ENCODE measurements around the gene SENP6. TPM values are rescaled to one million over a fixed set of nuclear protein-coding genes. Genes with fewer than 3 reads are reported as not detected.
A peak's percentile ranks its signal among the peaks of the same experiment; 100 is the strongest.
"Not testable (repeated sequence)": the region's sequence is repeated elsewhere in the genome, so short reads cannot be mapped to it uniquely, and the experiment has no call there.

SENP6 gene, protein sequence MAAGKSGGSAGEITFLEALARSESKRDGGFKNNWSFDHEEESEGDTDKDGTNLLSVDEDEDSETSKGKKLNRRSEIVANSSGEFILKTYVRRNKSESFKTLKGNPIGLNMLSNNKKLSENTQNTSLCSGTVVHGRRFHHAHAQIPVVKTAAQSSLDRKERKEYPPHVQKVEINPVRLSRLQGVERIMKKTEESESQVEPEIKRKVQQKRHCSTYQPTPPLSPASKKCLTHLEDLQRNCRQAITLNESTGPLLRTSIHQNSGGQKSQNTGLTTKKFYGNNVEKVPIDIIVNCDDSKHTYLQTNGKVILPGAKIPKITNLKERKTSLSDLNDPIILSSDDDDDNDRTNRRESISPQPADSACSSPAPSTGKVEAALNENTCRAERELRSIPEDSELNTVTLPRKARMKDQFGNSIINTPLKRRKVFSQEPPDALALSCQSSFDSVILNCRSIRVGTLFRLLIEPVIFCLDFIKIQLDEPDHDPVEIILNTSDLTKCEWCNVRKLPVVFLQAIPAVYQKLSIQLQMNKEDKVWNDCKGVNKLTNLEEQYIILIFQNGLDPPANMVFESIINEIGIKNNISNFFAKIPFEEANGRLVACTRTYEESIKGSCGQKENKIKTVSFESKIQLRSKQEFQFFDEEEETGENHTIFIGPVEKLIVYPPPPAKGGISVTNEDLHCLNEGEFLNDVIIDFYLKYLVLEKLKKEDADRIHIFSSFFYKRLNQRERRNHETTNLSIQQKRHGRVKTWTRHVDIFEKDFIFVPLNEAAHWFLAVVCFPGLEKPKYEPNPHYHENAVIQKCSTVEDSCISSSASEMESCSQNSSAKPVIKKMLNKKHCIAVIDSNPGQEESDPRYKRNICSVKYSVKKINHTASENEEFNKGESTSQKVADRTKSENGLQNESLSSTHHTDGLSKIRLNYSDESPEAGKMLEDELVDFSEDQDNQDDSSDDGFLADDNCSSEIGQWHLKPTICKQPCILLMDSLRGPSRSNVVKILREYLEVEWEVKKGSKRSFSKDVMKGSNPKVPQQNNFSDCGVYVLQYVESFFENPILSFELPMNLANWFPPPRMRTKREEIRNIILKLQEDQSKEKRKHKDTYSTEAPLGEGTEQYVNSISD
- polyA plus RNA-seq (2013, experiment 1 of 2) = 70.5 TPM
- 74.7 TPM for polyA plus RNA-seq (2013, experiment 2 of 2)

DNA sequence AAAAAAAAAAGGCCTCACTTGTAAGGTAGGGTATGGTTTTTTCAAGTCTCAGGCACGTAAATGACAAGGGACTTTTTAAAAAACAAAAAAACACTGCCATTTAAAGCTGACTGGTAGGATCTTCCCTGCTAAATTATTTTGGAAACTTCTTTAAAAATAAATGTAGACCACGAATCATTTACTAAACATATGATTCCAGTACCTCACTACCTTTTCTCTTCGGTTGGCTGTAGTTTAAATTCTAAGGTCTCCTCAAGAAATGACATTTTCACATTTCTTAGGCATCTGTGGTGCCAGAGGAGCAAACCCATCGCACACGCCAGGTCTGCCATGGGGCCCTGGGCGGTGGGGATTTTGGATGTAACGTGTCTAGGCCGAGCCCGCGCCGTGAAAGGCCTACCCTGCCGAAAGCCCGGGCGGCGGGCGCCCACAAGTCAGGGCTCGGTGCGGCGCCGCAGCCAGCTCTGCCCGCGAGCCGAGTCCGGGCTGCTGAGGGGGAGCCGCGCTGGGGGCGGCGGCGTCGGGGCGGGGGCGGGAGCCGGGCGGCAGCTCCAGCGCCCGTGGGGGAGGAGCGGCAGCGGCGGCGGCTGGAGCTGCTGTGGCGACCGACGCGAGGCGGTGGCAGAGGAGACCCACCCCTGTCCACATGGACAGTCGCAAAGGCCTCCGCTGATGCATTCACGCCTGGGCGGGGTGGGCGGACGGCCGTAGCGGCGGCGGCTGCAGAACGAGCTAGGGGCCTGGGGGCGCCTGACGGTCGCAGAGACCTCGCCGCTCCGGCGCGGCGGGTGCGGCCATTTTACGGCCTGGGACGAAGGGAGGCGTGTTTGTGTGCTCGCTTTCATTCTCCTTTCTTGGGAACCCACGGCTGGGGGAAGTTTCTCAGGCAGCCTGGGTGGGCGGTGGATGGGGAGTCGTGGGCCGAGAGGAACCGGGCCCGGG lies at the start of gene SENP6:
SENP6 (plus strand) TSS at position 577 of the 942 bp plus-strand sequence. CDS start 645 bp downstream, outside the sequence.
- under 1% methylated on average over 75 of the region's 76 CpGs for WGBS

DNA sequence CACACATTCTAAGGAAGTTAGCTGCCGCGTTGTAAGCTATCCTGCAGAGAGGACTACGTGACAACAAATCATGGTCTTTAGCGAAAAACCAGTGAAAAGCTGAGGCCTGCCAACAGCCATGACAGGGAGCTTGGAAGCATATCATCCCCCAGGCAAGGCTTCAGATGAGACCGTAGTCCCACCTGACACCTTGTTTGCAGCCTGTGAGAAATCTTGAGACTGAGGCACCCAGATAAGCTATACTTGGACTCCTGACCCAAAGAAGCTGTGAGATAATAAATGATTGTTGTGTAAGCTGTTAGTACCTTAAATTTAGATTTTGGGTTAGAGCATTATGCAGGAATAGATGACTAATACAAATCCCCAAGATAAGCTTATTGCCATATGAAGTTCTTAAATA lies 45.4 kb upstream of the SENP6 start:
- Histone ChIP-seq H3K4me3 (ENCODE audit: low read length) (no peak overlapping the region), H3K9ac (ENCODE audit: low read depth, low read length) (no peak overlapping the region), H3K27ac (ENCODE audit: low read depth, low read length) (no peak overlapping the region), H3K9me3 (ENCODE audit: insufficient read depth, low read depth, low read length) (no peaks in the 10 kb centered on the region), H3K27me3 (ENCODE audit: insufficient read depth, low read length) (no peaks in the 10 kb centered on the region), H3K36me3 (ENCODE audit: insufficient read depth, low read length) (no peaks in the 10 kb centered on the region), H3K4me1 (ENCODE audit: insufficient read depth, low read length) (peaks cover 6% of the 10 kb centered on the region; the same call in 1 of the 2 replicates)
- 64% methylated on average over 5 of the region's 5 CpGs for WGBS

More for the DNA sequence above, at the start of gene SENP6:
- peaks cover 16% of the 10 kb centered on the region; the same call in 1 of the 2 replicates for H3K4me1 ChIP-seq (ENCODE audit: insufficient read depth, low read length)
- H3K36me3 ChIP-seq (ENCODE audit: insufficient read depth, low read length) = 0 out of 2 replicates have a peak, but pooled peaks cover 2% of the 10 kb centered on the region
- H3K4me3 ChIP-seq (ENCODE audit: low read length) = peak within 1 kb of the TSS; percentile 98
- peak within 1 kb of the TSS; percentile 96 for H3K27ac ChIP-seq (ENCODE audit: low read depth, low read length)
- no peaks in the 10 kb centered on the region for H3K9me3 ChIP-seq (ENCODE audit: insufficient read depth, low read depth, low read length)
- no peaks in the 10 kb centered on the region for H3K27me3 ChIP-seq (ENCODE audit: insufficient read depth, low read length)
- peak within 1 kb of the TSS; percentile 100 for H3K9ac ChIP-seq (ENCODE audit: low read depth, low read length)

DNA sequence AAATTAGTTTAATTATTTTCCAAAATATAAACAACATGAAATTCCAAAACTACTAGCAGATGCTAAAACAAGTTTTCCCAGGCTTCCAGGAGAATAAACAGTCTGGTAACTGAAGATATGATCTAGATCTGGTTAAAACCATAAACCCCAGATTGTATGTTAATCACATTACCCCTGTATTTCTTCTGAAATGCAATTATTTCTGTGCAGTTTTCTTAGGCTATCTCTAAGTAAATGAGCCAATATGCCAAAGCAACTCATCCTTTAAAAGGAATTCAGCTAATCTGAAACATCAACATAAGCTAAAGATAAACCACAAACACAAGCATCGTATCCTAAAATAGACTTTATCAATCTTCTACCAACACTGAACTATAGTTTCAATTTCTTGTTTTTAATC lies 44.6 kb upstream of the SENP6 start:
- no peak overlapping the region for H3K27ac ChIP-seq (ENCODE audit: low read depth, low read length)
- 91% methylated on average over 1 of the region's 1 CpG for WGBS
- H3K27me3 ChIP-seq (ENCODE audit: insufficient read depth, low read length) = no peaks in the 10 kb centered on the region
- H3K9ac ChIP-seq (ENCODE audit: low read depth, low read length) = no peak overlapping the region
- no peaks in the 10 kb centered on the region for H3K36me3 ChIP-seq (ENCODE audit: insufficient read depth, low read length)
- no peaks in the 10 kb centered on the region for H3K9me3 ChIP-seq (ENCODE audit: insufficient read depth, low read depth, low read length)
- no peak overlapping the region for H3K4me3 ChIP-seq (ENCODE audit: low read length)
- peaks cover 6% of the 10 kb centered on the region; the same call in 1 of the 2 replicates for H3K4me1 ChIP-seq (ENCODE audit: insufficient read depth, low read length)

DNA sequence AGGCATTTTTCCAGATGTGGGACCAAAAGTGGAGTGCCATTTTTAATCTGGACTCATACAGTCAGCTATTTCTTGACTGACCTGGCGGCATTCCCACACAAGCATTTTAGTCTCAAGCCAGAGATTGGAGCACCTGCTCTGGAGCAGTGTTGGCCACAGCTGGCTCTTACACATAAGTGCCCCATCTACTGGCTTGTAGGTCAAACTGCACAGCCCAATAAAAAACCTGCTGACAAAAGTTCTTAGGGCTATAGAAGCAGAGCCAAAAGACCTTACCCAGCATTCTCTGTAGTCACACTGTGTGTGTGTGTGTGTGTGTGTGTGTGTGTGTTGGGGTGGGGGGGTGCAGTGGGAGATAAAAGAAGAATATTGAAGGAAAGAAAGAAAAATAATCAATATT lies 38.6 kb upstream of the SENP6 start:
- H3K9me3 ChIP-seq (ENCODE audit: insufficient read depth, low read depth, low read length) = peaks cover 15% of the 10 kb centered on the region
- no peak overlapping the region for H3K9ac ChIP-seq (ENCODE audit: low read depth, low read length)
- no peaks in the 10 kb centered on the region for H3K27me3 ChIP-seq (ENCODE audit: insufficient read depth, low read length)
- H3K36me3 ChIP-seq (ENCODE audit: insufficient read depth, low read length) = no peaks in the 10 kb centered on the region
- 82% methylated on average over 1 of the region's 1 CpG for WGBS
- H3K27ac ChIP-seq (ENCODE audit: low read depth, low read length) = no peak overlapping the region
- no peaks in the 10 kb centered on the region for H3K4me1 ChIP-seq (ENCODE audit: insufficient read depth, low read length)
- H3K4me3 ChIP-seq (ENCODE audit: low read length) = no peak overlapping the region

DNA sequence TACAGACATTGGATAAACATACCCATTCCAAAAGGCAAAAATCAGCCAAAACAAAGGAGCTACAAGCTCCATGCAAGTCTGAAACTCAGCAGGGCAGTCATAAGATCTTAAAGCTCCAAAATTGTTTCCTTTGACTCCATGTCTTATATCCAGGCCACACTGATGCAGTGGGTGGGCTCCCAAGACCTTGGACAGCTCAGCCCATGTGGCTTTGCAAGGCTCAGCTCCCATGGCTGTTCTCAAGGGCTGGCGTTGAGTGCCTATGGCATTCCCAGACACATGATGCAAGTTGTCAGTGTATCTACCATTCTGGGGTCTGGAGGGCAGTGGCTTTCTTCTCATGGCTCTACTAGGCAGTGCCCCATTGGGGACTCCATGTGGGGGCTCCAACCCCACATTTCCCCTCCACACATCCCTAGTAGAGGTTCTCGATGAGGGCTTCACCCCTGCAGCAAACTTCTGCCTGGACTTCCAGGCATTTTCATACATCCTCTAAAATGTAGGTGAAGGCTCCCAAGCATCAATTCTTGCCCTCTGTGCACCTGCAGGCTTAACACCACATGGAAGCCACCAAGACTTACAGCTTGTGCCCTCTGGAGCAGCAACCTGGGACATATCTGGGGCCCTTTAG lies 35.4 kb upstream of the SENP6 start:
- 94% methylated on average over 2 of the region's 2 CpGs for WGBS
- H3K9me3 ChIP-seq (ENCODE audit: insufficient read depth, low read depth, low read length) = peaks cover 15% of the 10 kb centered on the region
- H3K27ac ChIP-seq (ENCODE audit: low read depth, low read length) = no peak overlapping the region
- H3K4me3 ChIP-seq (ENCODE audit: low read length) = no peak overlapping the region
- no peak overlapping the region for H3K9ac ChIP-seq (ENCODE audit: low read depth, low read length)
- no peaks in the 10 kb centered on the region for H3K27me3 ChIP-seq (ENCODE audit: insufficient read depth, low read length)
- H3K4me1 ChIP-seq (ENCODE audit: insufficient read depth, low read length) = no peaks in the 10 kb centered on the region
- H3K36me3 ChIP-seq (ENCODE audit: insufficient read depth, low read length) = no peaks in the 10 kb centered on the region

DNA sequence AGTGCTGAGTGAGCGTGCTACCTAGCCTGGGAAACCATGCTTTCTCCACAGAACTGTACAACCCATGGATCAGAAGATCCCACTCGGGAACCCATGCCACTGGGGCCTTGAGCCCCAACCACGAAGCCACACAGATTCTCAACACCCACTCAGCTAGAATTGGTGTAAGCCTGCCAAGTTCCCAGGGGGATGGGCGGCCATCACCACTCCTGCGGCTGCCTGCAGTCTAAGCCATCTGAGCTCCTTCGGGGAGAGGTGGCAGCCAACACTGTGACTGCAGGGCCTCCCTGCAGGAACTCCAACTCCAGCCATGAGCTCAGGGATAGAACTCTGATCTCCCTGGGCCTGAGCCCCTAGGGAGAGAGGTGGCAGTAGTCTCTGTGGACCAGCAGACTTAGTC lies 33.6 kb upstream of the SENP6 start:
- no peak overlapping the region for H3K9ac ChIP-seq (ENCODE audit: low read depth, low read length)
- H3K4me1 ChIP-seq (ENCODE audit: insufficient read depth, low read length) = no peaks in the 10 kb centered on the region
- no peak overlapping the region for H3K27ac ChIP-seq (ENCODE audit: low read depth, low read length)
- 91% methylated on average over 6 of the region's 6 CpGs for WGBS
- H3K27me3 ChIP-seq (ENCODE audit: insufficient read depth, low read length) = no peaks in the 10 kb centered on the region
- no peaks in the 10 kb centered on the region for H3K36me3 ChIP-seq (ENCODE audit: insufficient read depth, low read length)
- H3K9me3 ChIP-seq (ENCODE audit: insufficient read depth, low read depth, low read length) = peaks cover 15% of the 10 kb centered on the region
- no peak overlapping the region for H3K4me3 ChIP-seq (ENCODE audit: low read length)

DNA sequence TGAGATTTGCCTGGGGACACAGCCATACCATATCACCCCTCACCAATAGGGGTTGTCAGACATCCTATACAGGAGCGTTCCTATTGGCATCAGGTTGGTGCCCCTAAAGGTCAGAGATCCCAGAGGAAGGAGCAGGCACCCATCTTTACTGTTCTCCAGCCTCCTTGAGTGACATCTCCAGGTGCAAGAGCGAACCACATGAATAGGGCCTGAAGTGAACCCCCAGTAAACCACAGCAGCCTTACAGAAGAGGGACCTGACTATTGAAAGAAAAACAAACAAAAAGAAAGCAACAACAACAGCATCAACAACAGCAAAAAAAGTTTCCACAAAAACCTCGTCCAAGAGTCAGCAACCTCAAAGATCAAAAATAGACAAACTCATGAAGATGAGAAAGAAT lies 32.7 kb upstream of the SENP6 start:
- peaks cover 15% of the 10 kb centered on the region for H3K9me3 ChIP-seq (ENCODE audit: insufficient read depth, low read depth, low read length)
- 62% methylated on average over 3 of the region's 3 CpGs for WGBS
- no peaks in the 10 kb centered on the region for H3K27me3 ChIP-seq (ENCODE audit: insufficient read depth, low read length)

DNA sequence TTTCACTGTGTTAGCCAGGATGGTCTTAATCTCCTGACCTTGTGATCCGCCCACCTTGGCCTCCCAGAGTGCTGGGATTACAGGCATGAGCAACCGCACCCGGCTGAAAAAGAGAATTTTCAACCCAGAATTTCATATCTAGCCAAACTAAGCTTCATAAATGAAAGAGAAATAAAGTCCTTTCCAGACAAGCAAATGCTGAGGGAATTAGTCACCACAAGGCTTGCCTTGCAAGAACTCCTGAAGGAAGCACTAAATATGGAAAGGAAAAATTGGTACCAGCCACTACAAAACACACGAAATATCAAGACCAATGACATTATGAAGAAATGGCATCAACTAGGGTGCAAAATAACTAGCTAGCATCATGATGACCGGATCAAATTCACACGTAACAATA lies 31.0 kb upstream of the SENP6 start:
- H3K4me3 ChIP-seq (ENCODE audit: low read length); H3K27me3 ChIP-seq (ENCODE audit: insufficient read depth, low read length); H3K4me1 ChIP-seq (ENCODE audit: insufficient read depth, low read length); H3K27ac ChIP-seq (ENCODE audit: low read depth, low read length); H3K9ac ChIP-seq (ENCODE audit: low read depth, low read length); H3K36me3 ChIP-seq (ENCODE audit: insufficient read depth, low read length): not testable (repeated sequence)
- peaks cover 15% of the 10 kb centered on the region for H3K9me3 ChIP-seq (ENCODE audit: insufficient read depth, low read depth, low read length)
- 95% methylated on average over 6 of the region's 6 CpGs for WGBS

More for the DNA sequence above, 32.7 kb upstream of the SENP6 start:
- no peak overlapping the region for H3K4me3 ChIP-seq (ENCODE audit: low read length)
- no peak overlapping the region for H3K9ac ChIP-seq (ENCODE audit: low read depth, low read length)
- no peaks in the 10 kb centered on the region for H3K36me3 ChIP-seq (ENCODE audit: insufficient read depth, low read length)
- H3K4me1 ChIP-seq (ENCODE audit: insufficient read depth, low read length) = no peaks in the 10 kb centered on the region
- no peak overlapping the region for H3K27ac ChIP-seq (ENCODE audit: low read depth, low read length)

DNA sequence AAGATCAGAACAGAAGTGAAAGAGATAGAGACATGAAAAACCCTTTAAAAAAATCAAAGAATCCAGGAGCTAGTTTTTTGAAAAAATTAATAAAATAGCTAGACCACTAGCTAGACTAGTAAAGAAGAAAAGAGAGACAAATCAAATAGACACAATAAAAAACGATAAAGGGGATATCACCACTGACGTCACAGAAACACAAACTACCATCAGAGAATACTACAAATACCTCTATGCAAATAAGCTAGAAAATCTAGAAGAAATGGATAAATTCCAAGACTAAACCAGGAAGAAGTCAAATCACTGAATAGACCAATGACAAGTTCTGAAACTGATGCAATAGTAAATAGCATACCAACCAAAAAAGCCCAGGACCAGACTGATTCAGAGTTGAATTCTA lies 29.6 kb upstream of the SENP6 start:
- peaks cover 5% of the 10 kb centered on the region; the same call in 1 of the 2 replicates for H3K9me3 ChIP-seq (ENCODE audit: insufficient read depth, low read depth, low read length)
- H3K4me1 ChIP-seq (ENCODE audit: insufficient read depth, low read length) = no peaks in the 10 kb centered on the region
- WGBS = no CpG with 5 or more reads among the region's 2 CpGs
- H3K4me3 ChIP-seq (ENCODE audit: low read length) = no peak overlapping the region
- no peak overlapping the region for H3K9ac ChIP-seq (ENCODE audit: low read depth, low read length)
- H3K36me3 ChIP-seq (ENCODE audit: insufficient read depth, low read length) = no peaks in the 10 kb centered on the region
- H3K27ac ChIP-seq (ENCODE audit: low read depth, low read length) = no peak overlapping the region
- no peaks in the 10 kb centered on the region for H3K27me3 ChIP-seq (ENCODE audit: insufficient read depth, low read length)

DNA sequence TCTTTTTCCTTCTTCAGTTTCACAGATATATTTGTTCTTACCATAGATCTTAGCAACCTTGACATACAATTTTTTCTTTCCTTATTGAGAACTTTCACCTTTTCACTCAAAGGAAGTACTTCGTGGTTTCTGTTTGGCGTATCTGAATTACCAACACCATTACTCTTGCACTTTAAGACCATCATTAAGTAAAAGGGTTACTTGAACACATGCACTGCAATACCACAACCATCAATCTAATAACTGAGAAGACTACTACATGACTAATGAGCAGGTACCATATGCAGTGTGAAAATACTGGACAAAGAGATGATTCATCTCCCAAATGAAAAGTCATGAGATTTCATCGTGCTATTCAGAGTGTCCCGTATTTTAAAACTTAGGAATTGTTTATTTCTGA lies 21.7 kb upstream of the SENP6 start:
- Histone ChIP-seq H3K4me1 (ENCODE audit: insufficient read depth, low read length) (no peaks in the 10 kb centered on the region), H3K9ac (ENCODE audit: low read depth, low read length) (no peak overlapping the region), H3K27me3 (ENCODE audit: insufficient read depth, low read length) (no peaks in the 10 kb centered on the region), H3K9me3 (ENCODE audit: insufficient read depth, low read depth, low read length) (0 out of 2 replicates have a peak, but pooled peaks cover 2% of the 10 kb centered on the region), H3K36me3 (ENCODE audit: insufficient read depth, low read length) (no peaks in the 10 kb centered on the region), H3K27ac (ENCODE audit: low read depth, low read length) (no peak overlapping the region), H3K4me3 (ENCODE audit: low read length) (no peak overlapping the region)
- whole genome bisulfite sequencing = 91% methylated on average over 4 of the region's 4 CpGs
